GM19351 (cell line): ENCODE results near the gene TEKT1.

Experiments used
- ATAC-seq: cut with Tn5 transposase; IDR thresholded peaks from one replicate; pipeline ENCODE4 v1.9.1; 2021; ENCODE audit warnings: mild to moderate bottlenecking, moderate library complexity; ENCODE audit not compliant: unreplicated experiment

TEKT1 gene

DNA sequence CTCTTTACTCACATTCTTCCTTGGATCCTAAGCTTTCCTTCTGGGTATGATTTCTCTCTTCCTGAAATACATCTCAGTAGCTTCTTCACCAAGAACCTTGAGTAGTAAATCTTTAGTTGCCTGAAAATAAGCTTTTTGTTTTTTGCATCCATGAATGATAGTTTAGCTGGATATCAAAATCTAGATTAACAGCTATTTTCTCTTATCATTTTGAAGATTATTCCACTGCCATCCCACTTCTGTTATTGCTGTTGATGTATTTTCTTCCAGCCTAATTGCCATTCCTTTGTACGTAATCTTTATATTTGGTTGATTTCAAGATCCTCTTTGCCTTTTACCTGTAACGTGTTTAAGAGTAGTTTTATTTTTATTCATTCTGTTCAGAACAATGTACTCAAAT, 63.1 kb downstream of the TEKT1 start:
- ATAC-seq, result no peak

DNA sequence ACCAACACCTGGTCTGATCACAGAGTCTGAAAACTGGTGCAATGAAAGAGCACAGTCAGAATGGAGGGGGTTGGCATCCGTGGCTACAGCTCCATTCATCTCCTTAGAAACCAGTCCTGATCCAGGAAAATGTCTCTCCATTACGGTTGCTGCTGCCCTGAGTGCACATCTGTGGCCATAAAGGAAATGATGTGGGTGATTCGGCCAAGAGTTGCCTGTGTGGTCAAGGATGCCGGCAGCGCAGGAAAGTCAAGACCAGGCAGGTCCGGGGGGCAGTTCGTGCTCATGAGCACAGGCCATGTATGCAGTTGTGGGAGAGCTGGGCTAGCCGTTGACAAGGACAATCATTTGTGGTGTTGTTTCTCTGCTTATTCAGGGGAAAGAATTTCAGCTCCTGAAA, 69.8 kb downstream of the TEKT1 start:
- ATAC-seq, result no peak

DNA sequence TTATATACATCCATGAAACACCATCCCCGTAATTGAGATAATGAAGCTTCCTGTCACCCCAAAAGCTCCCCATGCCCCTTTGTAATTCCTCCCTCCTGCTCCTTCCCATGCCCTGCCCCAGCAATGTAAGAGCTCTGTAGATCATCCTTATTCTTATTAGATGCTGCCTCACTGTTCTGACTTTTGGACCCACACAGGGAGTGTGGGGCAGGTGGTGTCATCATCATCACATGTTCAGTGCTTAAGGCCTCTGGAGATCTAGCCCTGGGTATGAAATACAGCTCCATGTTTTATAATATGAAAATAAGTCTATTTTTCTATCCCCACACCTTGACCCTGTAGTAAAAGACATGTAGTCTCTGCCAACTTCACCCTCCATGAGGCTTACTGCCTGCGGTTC, 73.8 kb downstream of the TEKT1 start:
- no peak for ATAC-seq

DNA sequence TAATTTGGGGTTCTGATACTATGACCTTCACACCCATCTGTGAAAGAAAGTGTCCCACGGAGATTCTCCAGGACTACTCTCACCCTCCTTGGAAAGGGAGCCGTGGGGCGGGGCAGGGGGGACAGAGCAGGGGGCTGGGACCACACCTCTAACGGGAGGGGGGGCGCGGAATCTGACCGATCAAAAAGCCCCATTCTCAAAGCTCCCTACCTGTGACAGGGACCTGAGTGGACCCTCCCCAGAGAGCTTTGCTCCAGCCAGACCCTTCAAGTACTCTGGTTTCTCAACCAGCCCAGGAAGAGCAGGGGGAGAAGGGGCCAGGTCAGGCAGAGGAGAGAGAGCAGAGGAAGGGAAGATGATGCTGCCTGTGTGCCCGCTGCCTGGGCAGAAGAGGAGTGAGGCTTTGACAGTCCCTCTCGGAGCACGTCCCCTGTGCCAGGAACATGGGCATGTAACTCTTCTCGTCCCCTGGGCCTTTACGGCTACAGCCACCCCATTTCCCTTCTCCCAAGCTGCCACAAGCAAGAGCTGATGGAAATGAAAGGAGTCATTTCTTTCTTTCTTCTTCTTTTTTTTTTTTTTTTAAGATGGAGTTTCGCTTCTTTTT, 75.0 kb downstream of the TEKT1 start:
- ATAC-seq, result no peak

DNA sequence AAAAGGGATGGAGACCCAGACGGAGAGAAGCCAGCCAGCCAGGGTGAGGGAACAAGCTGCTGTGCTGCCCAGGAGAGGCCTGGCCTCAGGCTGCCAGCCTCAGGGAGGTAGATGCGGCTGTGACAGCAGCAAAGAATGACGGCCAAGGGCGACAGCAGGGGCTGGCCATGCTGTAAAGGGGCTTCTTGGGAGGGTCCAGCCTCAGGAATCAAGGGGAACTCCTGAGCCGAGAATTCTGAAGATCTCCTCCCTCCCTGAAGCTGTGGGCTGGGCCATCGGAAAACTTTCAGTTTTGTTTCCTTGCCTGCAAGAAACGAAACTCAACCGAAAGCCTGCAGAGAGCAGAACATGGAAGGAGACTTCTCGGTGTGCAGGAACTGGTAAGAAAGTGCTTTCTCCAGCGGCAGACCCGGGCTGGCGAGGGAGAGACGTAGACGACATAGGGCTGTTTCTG, 75.8 kb downstream of the TEKT1 start, which contains the start of gene XAF1:
Gene XAF1, plus strand, starts transcription at position 316 of the 454 bp plus-strand sequence. Its CDS starts 33 bp downstream, at position 349.
- no peak for ATAC-seq

DNA sequence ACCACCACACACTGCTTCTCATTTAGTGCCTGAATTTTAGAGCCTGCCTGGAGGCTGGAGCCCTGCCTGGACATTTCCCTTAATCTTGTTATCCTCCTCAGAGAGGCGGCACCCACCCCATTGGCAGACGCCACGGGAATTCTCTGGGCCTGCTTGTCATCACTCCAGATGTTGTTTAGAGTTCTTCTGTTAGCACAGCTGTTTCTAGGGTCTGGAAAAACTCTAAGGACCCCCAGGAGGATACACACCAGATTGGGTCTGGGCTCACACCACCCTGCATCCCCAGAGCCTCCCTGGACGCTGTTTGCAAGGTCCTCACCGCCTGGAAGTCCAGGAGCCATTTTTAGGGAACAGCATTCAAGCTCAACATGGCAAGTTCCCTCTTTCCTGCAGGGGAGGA, 76.2 kb downstream of the TEKT1 start:
- ATAC-seq, result no peak

DNA sequence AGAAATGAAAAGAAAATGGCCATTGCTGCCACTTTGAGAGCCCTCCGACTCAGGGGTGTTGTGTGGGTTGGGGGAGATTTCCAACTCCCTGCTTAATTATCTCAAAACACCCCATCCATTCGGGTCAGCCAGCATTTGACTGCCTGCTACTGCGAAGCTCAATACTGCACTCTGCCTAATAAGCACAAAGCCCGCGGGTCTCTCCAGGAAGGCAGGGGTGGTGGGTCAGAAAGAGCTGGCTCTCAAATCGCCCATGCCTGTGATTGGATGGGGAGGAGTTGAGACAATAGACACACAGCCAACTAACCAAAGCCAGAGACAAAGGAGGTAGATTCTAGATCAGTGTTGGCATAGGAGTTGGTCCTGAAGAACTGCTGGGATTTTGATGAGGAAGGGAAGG, 78.0 kb downstream of the TEKT1 start:
- no peak for ATAC-seq

DNA sequence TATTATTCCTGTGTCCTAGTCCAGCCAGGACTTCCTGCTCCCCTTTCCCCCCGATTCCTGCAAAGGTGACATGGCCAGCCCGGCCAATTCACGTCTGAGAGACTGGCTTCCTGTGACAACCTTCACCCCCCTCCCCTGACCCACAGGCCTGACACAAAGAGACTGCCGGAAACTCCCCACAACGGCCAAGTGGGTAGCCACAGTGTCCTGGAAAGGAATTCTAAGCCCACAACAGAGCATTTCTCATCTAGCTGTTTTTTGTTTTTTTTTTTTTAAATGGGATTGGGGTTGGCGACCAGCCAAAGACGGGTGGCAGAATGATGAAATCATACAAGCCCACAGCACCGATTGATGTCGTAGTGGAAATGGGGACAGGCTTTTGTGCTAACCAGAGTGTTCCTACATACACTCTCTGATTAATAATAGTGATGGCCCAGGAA, 78.5 kb downstream of the TEKT1 start:
- no peak for ATAC-seq

DNA sequence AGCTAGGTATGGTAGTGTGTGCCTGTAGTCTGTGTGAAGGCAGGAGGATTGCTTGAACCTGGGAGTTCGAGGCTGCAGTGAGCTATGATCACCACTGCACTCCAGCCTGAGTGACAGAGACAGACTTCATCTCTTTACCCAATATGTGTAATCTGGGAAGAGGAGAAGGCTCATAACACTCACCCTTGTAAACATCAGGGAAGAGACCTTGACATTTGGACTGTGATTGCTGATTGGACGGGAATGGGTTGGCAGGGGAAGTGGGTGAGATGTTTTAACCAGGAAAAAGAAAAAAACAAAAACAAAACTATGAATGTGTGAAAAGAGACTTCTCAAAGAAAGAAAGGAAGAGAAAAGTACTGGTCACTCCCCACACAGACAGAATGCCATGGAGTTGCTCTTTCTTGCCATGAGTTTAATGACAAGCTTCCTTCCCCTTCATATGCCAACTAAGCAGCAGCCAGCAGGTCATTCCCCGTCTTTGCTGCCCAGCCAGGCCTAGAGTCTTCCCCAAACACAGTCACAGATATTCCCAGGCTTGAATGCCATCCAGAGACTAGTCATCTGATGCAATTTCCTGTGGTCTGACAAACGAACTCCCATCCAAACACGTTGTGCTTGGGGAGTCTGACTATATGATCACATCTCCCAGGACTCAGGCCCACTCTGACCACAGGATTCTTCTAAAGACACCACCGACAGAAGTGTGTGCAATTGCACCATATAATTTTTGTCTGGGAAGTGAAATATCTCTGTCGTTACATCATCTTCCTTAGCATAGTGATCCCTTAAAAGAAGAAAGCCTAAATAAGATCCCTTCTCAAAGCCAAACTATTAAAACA, 79.2 kb downstream of the TEKT1 start:
- ATAC-seq, result no peak

DNA sequence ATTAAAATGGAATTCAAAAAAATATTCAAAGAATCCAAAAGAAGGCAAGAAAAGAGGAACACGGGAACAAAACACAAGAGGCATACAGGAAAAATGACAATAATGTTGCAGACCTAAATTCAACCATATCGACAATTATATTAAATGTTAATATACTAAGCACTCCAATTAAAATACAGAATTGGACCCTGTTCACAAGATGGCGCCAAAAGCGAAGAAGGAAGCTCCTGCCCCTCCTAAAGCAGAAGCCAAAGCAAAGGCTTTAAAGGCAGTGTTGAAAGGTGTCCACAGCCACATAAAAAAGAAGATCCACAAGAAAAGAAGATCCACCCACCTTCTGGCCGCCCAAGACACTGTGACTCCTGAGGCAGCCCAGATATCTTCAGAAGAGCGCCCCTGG, 82.0 kb downstream of the TEKT1 start:
- ATAC-seq, result no peak

DNA sequence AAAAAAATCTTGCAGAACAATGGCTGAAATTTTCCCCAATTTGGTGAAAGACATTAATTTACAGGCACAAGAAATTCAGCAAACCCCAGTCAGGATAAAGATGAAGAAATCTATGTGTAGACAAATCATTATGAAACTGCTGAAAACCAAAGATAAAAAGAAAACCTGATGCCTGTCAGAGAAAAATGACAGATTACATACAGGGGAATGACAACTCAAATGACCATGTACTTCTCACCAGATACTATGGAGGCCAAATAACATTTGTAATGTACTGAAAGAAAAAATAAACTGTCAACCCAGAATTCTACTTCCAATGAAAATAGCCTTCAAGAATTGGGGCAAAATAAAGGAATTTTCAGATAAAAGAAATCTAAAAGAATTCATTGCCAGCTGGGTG, 82.9 kb downstream of the TEKT1 start:
- no peak for ATAC-seq
